22Rv1 (cell line): Measurements from ENCODE around the gene MACROH2A2.
"Not testable (repeated sequence)": the region's sequence is repeated elsewhere in the genome, so short reads cannot be mapped to it uniquely, and the experiment has no call there.

Experiments
- H3K27ac ChIP-seq: fragments of 450-650 bp; 2 replicates; pipeline ENCODE4 v1.5.1; 2017
- CTCF ChIP-seq: fragments of 450-650 bp; IDR thresholded peaks from 2 replicates; pipeline ENCODE4 v1.5.1; 2017; ENCODE audit warnings: mild to moderate bottlenecking
- ZFX ChIP-seq: fragments of 450-650 bp; IDR thresholded peaks from 2 replicates; pipeline ENCODE4 v1.6.1; 2017; ENCODE audit warnings: antibody characterized with exemption, borderline replicate concordance

Gene MACROH2A2

GRCh38 chr10:70093335-70093944, 40.8 kb downstream of the MACROH2A2 start:
- TF ChIP-seq ZFX (no peak), CTCF (no peak)
- no peak overlapping the region for H3K27ac ChIP-seq

- no peak for TF ChIP-seq CTCF
- TF ChIP-seq ZFX: no peak
- no peak overlapping the region for H3K27ac ChIP-seq
Measured at GRCh38 chr10:70094250-70094649, 41.6 kb downstream of the MACROH2A2 start.

DNA sequence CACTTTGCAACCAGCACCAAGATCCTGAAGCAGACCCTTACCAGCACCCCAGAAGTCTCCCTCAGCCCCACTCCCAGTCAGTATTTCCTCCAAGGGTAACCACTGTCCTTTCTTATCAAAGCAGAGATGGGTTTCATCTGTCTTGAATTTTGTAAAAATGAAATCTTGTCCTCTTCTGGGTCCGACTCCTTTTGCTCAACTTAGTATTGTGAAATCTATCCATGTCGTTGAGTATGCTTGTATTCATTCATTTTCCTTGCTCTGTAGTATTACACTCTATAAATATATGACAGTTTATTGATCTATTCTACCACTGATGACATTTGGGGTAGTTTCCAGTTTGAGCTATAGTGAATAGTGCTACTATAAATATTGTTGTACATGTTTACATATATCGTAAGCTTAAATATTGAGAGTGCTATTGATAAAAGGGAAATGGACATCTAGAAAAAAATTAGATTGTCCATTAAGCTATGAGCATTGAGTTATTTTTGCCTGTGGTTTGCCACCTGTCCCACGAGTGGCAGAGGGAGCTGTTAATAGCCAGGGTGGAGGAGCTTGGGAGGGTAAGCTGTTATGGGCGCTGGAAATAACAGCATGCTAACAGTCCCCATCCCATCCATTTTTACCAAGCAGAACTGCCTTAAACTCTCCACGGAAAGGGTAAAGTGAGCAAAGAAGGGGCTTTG, 43.5 kb downstream of the MACROH2A2 start:
- H3K27ac ChIP-seq: no peak overlapping the region
- TF ChIP-seq CTCF (no peak), ZFX (no peak)

DNA sequence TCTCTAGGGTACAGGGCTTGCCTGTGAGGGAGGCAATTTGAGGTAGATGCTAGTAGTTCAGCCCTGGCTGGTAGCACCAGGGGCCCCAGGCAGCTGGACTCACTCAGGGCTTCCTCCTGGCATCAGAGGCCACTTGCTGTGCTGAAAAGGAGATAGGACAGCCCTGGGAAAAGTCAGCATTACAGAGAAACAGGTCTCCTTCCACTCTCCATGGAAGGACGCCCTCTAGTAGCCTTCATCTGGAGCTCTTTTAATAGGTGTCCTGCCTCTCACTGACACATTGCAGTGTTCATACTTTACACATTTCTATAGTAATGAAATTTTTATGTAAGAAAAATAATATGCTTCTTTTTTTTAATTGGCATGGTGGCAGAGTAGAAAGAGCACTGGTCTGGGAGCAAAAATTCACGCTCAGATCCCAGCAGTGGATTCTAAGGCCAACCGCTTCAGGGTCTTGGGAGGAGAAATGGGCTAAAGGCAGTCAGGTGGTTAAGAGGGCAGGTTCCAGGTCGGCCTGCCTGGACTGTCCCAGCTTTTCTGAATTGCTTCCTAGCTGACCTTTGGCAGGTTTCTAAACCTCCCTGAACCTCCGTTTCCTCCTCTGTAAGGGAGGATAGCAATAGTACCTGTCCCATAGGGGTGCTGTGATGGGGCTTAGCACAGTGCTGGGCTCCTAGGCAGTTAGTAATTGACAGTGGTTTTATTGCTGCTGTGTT, 44.2 kb downstream of the MACROH2A2 start:
- TF ChIP-seq CTCF (no peak), ZFX (no peak)
- H3K27ac ChIP-seq: no peak overlapping the region

GRCh38 chr10:70097459-70097858, 44.8 kb downstream of the MACROH2A2 start:
- no peak for TF ChIP-seq CTCF
- TF ChIP-seq ZFX: no peak
- no peak overlapping the region for H3K27ac ChIP-seq

GRCh38 chr10:70098271-70098670, 45.6 kb downstream of the MACROH2A2 start:
- TF ChIP-seq ZFX (no peak), CTCF (no peak)
- no peak overlapping the region for H3K27ac ChIP-seq

DNA sequence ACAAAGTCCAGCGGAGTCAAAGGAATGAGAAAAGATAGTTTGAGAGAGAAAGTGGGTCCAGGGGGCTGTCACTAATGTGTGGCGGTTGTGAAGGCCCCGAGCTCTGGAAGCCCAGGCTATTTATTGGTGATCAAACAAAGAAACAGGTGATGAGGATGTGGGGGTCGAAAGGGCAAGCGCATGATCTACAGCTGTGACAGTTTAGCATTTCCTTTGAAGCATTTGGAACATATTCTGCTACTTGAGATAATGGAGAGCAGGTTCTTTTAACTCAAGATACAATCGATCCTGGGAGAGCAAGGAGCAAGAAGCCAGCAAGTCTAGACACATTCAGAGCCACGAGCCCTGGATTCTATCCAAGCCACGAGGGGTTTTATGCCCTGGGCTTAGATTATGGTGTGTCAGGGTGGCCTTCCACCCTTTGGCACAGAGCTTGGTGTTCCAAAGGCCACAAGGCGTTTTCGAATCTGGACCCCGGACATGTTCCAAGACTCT, 48.5 kb downstream of the MACROH2A2 start:
- H3K27ac ChIP-seq: not testable (repeated sequence)
